GM19467 (cell line): ENCODE data around the gene ANKH.

Experiments
- ATAC-seq: cut with Tn5 transposase; IDR thresholded peaks from one replicate; pipeline ENCODE4 v1.9.1; 2021; ENCODE audit warnings: mild to moderate bottlenecking, moderate library complexity; ENCODE audit not compliant: unreplicated experiment

ANKH gene

DNA sequence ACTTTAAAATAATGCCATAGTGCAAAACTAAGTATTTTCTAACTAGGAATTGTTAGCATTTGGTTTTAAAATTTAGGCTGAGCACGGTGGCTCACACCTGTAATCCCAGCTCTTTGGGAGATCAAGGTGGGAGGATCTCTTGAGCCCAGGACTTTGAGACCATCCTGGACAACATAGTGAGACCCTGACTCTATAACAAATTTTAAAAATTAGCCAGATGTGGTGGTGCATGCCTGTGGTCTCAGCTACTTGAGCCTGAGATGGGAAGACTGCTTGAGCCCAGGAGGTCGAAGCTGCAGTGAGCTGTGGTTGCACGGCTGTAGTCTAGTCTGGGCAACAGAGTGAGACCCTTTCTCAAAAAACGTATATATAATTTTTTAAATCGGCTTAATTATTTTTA, 202.2 kb downstream of the ANKH start:
- ATAC-seq: no peak

GRCh38 chr5:14668181-14668591, 203.4 kb downstream of the ANKH start:
- ATAC-seq: no peak

- ATAC-seq: no peak
Measured at GRCh38 chr5:14667770-14668169, 203.8 kb downstream of the ANKH start.

DNA sequence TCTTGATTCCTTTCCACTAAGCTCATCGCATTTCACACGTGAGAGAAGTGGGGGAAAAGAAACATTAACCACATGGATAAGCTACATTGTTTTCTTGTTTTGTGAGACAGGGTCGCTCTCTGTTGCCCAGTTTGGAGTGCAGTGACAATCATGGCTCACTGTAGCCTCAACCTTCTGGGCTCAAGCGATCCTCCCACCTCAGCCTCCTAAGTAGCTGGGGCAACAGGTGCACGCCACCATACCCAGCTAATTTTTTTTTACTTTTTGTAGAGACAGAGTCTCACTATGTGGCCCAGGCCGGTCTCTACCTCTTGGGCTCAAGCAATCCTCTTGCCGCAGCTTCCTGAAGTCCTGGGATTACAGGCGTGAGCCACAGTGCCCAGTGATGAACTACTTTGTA, 204.3 kb downstream of the ANKH start:
- ATAC-seq: no peak

GRCh38 chr5:14666357-14666756, 205.2 kb downstream of the ANKH start:
- no peak for ATAC-seq

DNA sequence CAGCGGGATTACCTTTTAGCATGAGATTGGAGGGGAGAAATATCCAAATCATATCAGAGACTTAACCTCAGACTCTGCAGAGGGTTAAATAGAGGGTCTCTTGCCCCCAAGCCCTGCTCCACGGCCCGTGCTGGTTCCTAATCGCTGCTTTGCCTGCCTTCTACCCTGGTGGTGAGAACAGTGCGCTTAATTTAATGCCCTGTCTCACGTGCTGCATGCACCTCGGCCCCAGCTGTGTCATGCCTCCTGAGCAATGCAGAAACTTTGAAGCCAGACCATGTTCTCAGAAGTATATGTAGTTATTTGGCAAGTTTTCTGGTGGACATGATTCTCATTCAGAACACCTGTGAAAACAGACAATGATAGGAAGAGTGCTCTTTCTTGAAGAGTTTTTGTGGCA, 205.6 kb downstream of the ANKH start:
- peak; percentile 32 for ATAC-seq

GRCh38 chr5:14665101-14665822, 206.3 kb downstream of the ANKH start:
- no peak for ATAC-seq

- peak; percentile 63 for ATAC-seq
Measured at GRCh38 chr5:14664270-14665100, 207.1 kb downstream of the ANKH start, which contains the start of gene OTULIN. Gene OTULIN, plus strand, starts transcription at chr5:14664718. Its CDS starts 108 bp downstream, at chr5:14664826.

DNA sequence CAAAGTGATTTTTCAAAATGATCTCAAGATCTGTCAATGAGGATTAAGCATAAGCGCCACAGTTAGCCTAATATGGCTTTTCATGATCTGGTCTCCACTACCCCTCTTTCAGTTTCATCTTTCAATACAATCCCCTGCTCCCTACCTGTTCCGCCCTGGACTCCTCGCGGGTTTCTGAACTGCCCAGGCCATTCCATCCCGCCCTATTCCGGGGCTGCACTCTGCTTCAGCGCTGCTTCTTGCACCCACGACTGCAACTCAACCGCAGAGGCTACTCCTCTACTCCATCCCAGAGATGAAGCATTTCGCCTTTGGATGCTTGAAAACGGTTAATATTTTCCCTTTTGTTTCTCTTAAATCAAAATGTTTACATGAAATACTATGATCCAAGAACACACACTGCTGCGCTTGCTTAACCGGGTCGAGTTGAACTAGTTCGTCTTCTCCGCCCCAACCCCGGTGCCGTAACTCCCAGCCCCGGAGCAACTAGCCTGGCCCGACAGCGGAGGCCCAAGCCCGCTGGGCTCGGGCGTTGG, 207.8 kb downstream of the ANKH start:
- peak; percentile 18 for ATAC-seq

DNA sequence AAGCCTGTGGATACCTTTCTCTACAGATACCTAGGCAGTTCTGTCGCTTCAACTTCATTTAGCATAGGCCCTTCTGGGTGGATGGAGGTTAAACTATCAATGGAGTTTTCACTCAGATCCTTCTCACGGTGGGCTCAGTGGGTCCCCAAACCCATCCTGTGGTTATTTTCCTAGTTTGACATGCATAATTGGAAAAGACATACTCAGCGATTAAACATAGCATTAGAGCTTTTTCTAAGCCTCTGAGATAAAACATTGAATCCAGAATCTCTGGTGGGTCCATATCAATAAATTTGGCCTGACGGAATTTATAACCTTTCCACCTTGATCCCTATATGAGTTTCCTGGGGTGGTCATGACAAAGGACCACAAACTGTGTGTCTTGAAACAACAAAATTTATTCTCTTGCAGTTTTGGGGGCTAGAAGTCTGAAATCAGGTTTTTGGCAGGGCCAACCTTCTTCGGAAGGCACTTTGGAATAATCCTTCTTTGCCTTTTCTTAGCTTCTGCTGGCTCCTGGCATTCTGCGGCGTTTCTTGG, 208.8 kb downstream of the ANKH start:
- no peak for ATAC-seq

- ATAC-seq: no peak
Measured at GRCh38 chr5:14660833-14661232, 210.7 kb downstream of the ANKH start.

GRCh38 chr5:14659821-14660607, 211.6 kb downstream of the ANKH start:
- no peak for ATAC-seq

- ATAC-seq: no peak
Measured at GRCh38 chr5:14656898-14657297, 214.7 kb downstream of the ANKH start.

DNA sequence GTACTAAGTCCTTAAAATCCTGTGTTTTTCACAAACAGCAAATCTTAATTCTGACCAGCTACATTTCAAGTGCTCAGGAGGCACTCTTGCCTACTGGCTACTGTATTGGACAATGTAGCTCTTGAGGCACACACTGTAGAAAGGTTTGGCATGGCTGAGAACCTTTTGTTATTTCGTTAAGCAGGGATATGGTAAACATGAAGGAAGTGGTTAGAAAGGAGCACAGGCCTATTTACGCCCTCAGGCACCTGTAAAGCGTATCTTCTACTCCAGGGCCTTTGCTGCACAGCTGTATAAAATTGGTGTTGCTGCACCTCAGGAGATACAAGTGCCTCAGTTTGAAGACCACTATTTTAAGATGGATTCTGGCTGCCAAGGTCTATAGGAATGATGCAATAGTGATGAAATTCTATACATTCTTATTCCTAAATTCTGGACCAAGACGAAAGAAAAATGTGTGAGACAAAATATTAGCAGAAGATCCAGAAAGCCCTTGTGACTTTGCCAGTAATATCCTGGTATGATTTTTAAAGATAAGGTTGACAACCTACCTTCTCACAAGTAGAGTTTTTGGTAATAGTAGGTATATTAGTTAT, 216.3 kb downstream of the ANKH start:
- no peak for ATAC-seq
